ENCODE results near the gene ERC2.

Gene ERC2

DNA sequence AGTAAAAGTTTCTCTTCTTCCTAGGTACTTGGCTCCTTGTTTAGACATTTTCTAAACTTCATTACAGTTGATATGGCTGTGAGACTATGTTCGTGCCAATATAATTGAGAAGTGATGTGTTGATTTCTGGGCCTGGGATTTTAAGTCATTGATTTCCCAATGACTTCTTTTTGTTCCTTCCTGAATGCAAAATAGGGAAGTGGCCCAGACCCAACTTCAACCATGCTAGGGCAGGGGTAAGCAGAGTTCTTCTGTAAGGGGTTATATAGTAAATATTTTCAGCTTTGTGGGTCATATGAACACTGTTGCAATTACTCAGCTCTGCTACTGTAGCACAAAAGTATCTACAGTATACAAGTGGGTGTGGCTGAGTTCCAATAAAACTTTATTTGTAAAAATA lies 661.1 kb downstream of the ERC2 start:
- DNase-seq = no peak

DNA sequence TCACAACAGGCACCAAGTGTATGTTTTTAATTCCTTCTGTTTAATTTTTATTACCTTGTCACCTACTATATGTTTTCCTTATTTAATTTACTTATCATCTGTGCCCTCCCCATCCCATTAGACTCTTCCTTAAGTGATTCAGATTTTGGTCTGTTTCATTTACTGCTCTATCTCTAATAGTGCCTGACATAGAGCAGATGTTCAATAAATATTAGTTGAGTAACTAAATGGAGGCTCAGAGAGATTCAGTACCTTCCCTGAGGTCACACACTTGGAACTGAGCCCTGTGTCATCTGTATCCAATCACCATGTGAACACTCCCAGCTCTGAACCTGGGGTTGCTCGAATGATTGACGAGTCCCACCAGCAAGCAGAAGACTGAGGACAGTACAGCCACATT lies 663.1 kb downstream of the ERC2 start:
- DNase-seq = no peak

DNA sequence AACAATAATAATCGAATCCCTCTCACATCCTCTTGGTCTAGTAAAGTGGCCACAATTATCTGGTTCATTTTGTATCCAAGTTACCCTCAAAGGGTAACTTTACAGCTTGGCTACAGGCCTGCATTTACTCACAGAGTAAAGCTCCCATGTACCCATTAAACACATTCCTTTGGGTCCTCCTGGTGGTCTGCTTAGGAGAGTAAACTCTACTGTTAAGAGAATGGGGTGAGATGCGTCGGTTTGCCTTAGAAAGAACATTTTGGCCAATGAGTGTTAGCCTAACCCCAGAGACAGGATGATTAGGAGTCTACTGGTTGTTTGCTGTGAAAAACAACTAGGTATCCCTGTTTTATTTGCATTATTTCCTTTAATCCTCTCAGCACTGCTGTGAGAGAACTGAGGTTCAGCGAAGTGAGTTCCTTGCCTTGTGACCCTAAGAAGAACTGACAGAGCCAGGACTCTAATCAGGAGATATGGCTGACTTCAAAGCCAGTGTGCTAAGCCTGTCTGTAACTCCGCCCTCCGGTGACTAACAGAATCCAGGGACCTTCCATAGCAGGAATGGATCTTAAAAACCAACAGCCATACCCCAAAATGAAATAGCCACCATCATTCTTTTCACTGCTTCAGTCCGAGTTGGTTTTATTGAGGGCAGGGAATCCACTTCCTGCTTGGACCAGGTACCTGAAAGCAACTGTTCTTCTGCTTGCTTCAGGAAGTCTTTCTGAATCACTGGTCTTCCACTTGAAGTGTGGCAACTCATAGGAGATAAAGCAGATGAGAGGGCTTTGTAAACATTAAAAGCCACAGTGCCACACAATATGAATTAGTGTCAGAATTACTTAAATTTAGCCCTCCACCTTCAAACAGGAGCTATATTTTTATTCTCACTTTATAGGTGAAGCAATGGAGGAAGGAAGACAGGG lies 663.8 kb downstream of the ERC2 start:
- no peak for DNase-seq

DNA sequence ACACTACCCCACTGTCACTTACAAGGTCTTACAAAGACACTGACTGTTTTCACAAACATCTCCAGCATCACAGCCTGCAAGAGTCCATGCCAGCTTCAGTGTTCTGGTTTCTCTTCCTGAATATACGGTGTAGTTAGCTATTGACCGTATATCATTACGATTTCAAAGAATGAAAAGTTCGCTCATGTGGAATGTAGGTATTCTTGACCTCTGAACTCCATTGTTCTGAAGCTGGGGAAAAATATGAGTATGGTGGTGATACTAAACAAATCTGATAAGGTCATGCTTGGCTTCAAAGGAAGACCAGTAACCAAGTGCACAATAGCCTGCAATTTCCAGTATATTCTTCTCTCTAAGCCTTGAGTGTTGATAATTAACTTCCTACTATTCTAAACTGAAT lies 665.5 kb downstream of the ERC2 start:
- no peak for DNase-seq

DNA sequence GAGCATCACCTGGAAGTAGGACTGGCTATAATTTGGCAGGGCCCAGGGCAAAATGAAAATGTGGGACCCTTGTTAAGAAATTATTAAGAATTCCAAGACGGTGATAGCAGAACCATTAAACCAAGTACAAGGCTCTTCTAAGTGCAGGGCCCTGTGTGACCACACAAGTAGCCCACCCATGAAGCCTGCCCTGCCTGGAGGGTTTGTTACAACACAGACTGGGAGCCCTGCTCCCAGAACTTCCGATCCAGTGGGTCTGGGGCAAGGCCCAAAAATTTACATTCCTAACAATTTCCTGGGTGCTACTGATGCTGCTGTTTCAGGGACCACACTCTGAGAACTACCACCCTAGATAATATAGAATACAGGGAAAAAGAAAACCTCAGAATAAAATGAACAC lies 666.6 kb downstream of the ERC2 start:
- DNase-seq = no peak

DNA sequence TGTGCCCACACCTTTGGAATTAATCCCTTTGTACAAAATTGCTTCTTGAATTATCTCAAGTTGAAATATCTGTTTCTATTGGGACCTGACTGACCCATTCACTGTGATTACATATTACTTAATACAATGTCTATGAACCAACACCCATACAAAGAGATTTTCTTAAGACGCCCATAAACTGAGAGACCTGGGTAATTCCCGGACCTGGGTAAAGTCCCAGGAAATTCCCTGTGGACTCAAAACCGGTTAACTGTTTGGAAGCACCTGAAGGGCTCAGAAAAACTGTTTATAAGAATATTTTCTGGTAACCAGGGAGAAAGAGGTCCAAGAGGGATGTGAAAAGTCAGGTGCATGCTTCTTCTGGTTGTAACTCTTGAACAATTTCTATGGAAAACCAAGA lies 667.2 kb downstream of the ERC2 start:
- no peak for DNase-seq

DNA sequence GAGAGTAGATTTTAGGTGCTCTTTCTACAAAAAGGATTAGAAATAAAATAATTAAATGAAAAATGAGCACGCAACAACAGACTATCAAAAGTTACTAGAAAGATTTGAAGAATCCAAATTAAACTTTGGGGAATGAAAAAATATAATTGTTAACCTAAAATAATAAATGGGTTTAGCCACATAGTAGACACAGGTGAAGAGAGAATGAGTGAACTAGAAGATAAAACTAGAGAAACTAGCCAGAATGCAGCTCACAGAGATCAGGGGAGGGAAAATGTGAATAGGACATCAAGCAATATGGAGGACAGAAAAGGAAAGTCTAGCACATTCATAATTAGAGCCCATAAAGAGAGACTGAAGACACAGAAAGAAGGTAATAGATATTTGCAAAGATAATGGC lies 670.5 kb downstream of the ERC2 start:
- no peak for DNase-seq

DNA sequence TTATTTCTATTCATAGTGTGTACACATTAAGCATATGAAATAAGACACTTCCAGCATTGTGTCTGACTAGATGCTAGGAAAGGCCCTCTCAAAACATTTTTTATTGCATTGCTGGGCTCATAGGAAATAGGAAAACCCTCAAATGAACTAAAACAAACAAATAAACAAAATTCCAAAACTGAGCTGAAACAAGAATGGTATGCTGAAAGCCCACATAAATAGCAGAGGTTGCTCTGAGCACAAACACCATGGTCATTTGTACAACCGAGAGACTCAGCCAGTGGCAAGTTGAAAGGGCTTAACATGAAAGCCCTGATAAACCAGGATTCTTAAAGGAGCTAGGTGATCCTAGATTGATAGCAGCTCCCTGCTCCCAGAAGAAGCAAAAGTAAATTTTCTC lies 671.2 kb downstream of the ERC2 start:
- DNase-seq = no peak

DNA sequence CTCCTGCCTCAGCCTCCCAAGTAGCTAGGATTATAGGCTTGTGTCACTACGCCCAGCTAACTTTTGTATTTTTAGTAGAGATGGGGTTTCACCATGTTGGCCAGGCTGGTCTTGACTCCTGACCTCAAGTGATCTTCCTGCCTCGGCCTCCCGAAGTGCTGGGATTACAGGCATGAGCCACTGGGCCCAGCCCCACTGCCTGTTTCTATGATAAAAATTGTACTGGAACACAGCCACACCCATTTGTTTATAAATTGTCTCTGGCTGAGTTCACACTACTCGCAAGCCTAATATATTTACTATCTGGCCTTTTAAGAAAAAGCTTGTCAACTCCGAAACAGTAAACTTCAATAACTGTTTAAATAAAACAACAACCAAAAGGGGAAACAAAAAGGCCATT lies 671.7 kb downstream of the ERC2 start:
- no peak for DNase-seq

DNA sequence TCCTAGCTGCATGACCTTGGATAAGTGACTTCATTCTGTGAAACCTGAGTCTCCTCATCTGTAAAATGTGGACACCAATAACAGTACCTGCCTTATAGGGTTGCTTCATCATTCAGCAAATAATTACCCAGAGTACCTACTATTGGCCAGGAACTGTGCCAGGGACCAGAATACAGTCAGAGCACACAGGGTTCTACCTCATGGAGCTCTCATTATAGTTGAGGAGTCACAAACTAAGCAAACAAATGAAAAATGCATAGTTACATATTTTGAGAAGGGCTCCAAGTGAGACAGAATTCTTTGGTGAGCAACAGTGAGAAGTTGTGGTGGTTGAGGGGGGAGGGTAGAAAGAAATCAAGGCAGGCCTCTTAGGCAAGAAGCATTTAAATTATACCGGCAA lies 672.5 kb downstream of the ERC2 start:
- no peak for DNase-seq

DNA sequence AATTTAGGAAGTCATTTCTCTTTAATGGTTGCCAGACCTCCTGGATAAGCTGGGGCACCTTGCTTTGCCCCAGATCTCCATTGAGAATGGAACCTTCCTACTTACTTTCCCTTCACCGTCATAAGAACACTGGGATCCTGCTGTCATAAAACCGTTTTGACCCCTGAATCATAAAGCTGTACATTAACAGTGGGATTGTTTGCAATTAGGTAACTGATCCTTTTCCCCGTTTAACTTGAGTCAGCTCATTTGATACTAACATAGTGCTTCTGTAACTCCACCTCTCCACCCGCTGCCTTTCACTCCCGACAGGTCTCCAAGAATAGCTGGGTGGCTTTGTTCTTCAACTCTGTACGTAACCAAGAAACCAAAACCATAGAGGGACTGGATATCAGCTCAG lies 673.0 kb downstream of the ERC2 start:
- no peak for DNase-seq

DNA sequence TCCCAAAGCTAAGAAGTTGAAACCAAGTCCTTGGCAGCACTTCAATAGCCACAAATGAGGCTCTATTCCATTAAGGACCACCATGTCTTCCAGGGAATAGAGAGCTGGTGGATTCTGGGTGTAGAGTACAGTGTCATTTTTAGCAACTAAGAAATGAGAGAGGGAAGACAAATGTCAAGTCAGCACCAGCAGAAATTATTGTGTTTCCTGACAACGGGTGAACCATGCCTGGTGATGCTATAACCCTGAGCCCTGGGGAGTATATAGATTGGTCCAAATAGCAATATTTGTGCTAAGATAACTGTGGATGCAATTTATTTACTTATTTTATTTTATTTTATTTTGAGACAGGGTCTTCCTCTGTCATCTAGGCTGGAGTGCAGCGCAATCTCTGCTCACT lies 675.5 kb downstream of the ERC2 start:
- no peak for DNase-seq

DNA sequence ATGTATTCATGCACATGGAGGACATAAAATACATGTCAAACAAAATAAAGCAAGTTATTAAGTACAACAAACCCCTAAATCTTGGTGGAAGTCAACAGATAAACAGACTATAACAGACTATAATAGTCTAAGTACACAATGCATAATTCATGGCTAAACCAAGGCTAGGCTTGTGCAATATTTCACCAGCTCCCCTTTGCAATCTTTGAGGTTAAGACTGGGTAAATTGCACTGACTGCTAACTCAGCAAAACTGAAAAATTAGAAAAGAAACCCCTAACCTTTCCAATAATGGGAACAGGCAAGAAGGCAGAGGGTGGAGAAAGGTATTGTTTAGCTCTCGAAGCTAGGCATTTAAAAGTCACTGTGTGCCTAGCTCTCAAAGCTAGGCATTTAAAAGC lies 676.3 kb downstream of the ERC2 start:
- DNase-seq = no peak

DNA sequence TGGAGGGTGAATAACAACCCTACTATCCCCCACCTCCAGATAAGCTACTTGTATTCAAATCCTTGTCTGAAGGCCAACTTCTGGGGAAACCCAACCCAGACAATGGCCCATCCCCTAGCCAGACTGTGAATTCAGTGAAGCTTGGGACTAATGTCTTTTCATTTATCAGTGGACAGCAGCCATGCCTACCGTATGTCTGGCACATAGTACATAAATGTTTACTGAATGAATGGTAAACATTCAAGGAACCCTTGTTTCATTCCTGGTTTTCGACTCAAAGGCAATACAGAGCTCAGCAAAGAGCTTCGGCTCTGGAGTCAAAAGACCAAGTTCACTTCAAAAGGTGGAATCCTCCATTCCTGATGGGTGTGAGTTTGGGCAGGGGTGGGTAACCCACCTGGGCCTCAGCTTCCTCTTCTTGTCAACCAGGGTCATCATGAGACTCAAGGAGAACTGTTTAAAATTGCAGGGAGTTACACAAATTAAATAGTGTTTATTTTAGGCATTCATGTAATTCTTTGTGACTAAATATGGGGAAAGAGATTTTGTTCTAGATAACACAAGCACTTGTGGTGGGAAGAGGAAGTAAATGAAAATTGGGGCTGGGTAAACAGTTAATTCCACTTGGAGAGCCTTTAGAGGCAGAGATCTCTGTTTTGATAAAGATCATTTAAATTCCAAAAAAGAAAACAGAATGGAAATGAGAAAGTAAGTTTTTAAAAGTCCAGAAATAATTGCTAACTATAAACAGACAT lies 677.5 kb downstream of the ERC2 start:
- peak; percentile 1 for DNase-seq

DNA sequence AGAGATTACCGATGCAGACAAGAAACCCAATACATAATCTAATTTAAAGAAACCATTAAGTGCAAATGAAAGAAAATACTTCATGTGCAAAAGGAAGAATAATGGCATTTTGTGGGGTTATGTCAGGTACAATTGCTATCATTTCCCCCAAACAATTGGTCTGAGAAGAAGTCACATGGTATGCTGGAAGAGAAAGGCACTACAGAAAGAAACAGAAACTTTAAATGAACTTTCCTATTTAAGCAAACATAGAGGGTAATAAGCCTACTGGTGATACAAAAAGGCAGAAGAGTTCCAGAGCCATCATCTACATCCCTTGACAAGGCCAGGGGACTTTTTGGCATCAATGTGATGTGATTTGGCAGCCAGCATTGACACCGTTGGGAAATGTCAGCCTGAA lies 678.8 kb downstream of the ERC2 start:
- DNase-seq = no peak

DNA sequence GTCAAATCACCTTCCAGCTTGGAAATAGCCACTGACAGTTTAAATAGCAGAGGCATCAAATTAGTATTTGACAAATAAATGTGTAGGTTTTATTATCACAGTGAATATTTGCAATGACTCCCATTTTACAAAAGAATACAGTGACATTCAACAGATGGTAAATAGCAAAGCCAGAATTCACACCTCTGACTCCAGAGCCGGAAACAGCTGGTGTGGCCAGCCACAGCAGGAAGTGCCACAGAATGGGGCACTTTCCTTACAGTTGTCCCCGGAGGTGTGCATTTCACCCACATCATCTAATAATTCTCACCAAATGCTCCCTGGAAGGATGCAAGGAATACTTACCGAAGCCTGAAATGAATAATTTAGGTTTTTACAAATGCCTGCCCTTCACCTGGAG lies 685.5 kb downstream of the ERC2 start:
- no peak for DNase-seq

DNA sequence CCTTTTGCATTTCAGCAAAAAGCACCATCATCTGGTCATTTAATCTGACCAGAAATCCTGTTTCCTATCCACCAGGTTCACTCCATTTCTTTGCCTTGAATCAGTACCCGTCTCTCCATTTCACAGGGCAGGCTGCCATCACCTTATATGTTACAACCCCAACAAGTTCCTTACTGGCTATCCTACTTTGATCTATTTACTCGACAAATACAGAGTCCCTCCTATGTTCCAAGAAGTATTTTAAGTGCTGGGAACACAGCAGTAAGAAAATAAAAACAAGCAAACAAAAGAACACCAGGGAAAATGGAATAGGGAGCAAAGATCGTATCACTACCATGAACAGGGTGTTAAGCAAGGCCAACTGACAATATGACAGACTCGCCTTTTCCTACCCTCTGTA lies 685.9 kb downstream of the ERC2 start:
- no peak for DNase-seq

DNA sequence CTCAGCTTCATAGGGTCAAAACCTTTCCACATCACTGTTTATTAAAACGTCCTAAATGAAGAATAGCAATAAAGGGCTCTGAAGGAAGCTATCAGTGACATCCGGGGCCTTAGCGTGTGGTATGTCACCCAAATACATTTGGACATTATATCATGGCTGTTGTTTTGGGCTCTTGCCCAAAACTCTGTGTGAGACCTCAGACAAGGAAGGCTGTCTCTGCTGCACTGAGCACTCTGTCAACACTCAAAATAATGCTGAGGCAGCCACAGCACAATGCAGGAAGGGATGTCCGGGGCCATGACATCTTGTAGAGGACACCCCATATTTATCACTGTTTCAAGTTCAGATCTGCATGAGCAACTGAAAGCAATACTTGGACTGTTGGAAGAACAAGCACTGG lies 687.4 kb downstream of the ERC2 start:
- no peak for DNase-seq

DNA sequence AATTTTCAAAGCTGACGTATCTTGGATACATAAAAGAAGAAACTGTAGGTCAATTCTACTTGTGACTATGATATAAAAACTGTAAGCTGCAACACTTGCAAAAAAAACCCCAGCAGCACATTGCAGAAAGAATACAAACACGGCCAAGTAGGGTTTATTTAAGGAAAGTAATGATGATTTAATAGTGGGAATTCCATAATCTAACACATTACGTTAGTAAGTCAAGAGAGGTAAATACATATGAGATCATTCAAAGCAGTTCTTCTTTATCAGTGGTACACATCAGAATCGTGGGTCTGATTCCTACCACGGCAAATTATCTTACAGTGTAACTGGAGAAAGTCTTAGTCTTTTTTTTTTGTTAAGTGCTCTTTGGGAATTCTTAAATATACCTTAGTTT lies 688.7 kb downstream of the ERC2 start:
- no peak for DNase-seq

DNA sequence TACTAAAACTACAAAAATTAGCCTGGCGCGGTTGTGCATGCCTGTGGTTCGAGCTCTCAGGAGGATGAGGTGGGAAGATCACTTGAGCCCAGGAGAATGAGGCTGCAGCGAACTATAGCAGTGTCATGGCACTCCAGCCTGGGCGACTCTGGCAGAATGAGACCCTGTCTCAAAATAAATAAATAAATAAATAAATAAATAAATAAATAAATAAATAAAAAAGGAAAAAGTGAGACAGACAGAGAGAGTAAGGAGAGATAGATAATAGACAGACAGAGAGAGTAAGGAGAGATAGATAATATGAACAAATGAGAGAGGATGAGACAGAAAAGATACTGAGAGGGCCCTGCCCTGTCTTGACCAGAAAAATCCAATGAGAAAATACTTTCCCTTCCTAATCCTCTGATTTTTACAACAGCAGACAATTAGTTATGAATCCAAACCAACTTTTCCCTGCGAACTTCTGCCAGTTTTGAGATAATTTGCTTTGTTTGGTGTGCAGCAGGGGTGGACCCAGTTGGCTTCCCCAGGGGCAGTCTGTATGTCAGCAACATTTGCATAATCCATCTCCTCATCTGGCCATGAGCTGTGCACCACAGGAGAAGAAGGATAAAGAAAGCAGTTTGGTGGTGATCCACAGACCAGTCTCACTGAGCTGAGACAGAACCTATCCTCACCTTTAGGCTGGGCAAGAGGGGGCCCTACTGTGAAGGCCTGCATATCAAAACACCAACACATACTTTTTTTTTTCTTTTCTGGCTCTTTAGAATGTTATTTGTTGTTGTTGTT lies 692.7 kb downstream of the ERC2 start:
- DNase-seq = no peak

DNA sequence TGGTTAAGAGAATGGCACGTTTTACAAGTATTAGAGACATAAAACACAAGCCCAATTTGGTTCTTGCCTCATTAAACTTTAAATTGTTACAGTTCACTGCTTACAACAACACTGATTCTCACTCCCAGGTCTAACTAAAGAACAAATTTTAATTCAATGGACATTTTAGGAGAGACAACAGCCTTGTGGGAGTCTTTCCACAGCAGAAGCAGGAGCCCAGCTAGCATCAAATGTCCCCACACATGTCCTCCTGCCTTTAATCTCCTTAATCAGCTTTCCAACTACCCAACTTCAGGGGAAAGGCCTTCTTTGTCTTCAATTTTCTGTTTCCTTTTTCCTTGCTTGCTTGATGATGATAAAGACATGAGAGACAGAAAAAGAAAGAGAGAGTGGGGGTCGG lies 693.4 kb downstream of the ERC2 start:
- DNase-seq = no peak

DNA sequence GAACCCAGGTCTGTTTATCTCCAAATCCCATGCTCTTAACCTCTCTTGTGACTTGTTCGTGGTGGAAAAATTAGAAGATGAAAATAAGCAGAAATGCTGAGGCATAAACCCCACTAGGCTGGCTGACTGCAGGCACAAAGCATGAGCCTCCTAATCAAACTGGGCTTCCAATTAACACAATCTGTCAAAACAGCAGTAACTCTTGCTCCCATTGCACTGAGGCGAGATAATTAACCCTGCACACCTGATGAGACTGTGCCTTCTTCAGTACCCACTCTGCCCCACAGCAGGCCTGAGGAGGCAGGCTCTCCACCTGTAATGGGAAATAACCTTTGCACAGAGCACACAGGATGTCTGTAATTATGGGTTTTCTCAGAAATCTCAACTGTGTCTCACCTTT lies 696.8 kb downstream of the ERC2 start:
- DNase-seq = no peak

DNA sequence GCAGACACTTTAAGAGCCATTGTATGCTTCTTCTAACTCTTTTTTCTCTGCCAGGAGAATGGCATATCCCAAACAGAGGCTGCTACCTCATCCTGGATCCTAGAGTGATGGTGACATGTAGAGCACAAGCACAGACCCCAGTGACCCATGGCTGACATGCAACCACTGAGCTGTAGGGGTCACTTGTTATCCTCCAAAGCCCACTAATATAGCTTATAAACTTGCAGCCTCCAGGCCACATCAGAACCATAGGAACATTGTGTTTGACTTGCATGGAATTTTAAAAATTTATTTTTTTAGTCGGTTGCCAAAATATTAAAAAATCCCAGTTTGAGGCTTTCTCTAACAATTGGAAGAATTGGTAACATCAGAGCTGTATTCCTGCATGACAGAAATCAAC lies 698.2 kb downstream of the ERC2 start:
- DNase-seq = no peak

DNA sequence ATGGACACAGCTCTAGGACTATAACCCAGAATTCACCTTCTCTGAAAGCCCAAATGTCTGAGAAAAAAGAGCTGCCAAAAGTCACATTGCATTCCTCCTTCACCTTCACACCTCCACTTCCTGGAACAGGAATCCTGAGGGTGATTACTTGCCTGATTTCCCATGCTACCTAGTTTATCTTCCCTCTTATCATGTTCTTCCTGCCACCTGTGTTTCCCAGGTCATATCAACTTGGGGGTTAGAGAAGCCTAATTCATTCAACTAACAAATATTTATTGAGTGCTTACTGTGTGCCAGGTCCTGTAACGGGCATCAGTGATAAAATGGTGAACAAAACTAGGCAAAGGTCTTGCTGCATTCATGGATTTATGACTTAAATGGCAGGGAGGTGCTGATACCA lies 701.5 kb downstream of the ERC2 start:
- no peak for DNase-seq

All from hematopoietic multipotent progenitor cell treated with erythropoietin and hydrocortisone succinate and interleukin-3 and kit ligand, for 6 days (in vitro differentiated cells).